ENCODE results near the gene CEBPA.

DNA sequence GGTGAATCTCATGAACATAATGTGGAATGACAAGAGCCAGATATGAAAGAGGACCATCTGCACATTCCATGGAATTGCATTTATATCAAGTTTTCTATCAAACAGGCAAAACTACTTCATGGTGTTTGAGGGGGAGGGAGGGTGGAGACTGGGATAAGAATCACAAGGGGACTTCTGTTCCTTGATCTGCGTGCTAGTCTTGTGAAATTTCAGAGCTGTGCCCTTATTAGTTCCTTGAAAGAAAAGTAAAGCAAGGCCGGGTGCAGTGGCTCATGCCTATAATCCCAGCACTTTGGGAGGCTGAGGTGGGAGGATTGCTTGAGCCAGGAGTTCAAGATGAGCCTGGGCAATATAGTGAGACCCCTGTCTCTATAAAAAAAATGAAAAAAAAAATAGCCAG, 41.0 kb upstream of the CEBPA start:
- TF ChIP-seq, protein P1, sequence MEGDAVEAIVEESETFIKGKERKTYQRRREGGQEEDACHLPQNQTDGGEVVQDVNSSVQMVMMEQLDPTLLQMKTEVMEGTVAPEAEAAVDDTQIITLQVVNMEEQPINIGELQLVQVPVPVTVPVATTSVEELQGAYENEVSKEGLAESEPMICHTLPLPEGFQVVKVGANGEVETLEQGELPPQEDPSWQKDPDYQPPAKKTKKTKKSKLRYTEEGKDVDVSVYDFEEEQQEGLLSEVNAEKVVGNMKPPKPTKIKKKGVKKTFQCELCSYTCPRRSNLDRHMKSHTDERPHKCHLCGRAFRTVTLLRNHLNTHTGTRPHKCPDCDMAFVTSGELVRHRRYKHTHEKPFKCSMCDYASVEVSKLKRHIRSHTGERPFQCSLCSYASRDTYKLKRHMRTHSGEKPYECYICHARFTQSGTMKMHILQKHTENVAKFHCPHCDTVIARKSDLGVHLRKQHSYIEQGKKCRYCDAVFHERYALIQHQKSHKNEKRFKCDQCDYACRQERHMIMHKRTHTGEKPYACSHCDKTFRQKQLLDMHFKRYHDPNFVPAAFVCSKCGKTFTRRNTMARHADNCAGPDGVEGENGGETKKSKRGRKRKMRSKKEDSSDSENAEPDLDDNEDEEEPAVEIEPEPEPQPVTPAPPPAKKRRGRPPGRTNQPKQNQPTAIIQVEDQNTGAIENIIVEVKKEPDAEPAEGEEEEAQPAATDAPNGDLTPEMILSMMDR (IDR thresholded peaks at IDR 0.05): no peak
- no peak for TF ChIP-seq POLR2AphosphoS5 (IDR thresholded peaks at IDR 0.05)
- TF ChIP-seq POLR2A (IDR thresholded peaks at IDR 0.05): no peak
- no peak for TF ChIP-seq EP300 (IDR thresholded peaks at IDR 0.05)

Measured in stomach (tissue), 4 donors.